DOHH2 (cell line): Measurements from ENCODE around the gene MRPL34.

Experiments
- H3F3A ChIP-seq: fragments of 200-600 bp; sonication (generic), shearing (Covaris generic); 2 replicates; pipeline ENCODE4 v1.6.0; 2016; ENCODE audit warnings: antibody characterized with exemption, mild to moderate bottlenecking; ENCODE audit not compliant: control insufficient read depth, insufficient read depth
- H3K27ac ChIP-seq: fragments of 200-600 bp; sonication (generic); 2 replicates; pipeline ENCODE4 v1.5.1; 2014; ENCODE audit warnings: low read depth, mild to moderate bottlenecking, low read length, moderate library complexity
- H3K27me3 ChIP-seq: fragments of 200-600 bp; sonication (generic); 2 replicates; pipeline ENCODE4 v1.6.1; 2014; ENCODE audit warnings: mild to moderate bottlenecking, low read length, mixed read lengths; ENCODE audit not compliant: control insufficient read depth
- H3K36me3 ChIP-seq: fragments of 200-600 bp; sonication (generic); 2 replicates; pipeline ENCODE4 v1.6.1; 2014; ENCODE audit warnings: mild to moderate bottlenecking, low read length, moderate library complexity, mixed read lengths; ENCODE audit not compliant: control insufficient read depth
- H3K4me1 ChIP-seq: fragments of 200-600 bp; sonication (generic); 2 replicates; pipeline ENCODE4 v1.6.1; 2014; ENCODE audit warnings: mild to moderate bottlenecking, low read length, mixed read lengths; ENCODE audit not compliant: control insufficient read depth
- H3K4me2 ChIP-seq: fragments of 200-600 bp; sonication (generic); 2 replicates; pipeline ENCODE4 v1.6.0; 2014; ENCODE audit warnings: mild to moderate bottlenecking, low read length, moderate library complexity
- H3K4me3 ChIP-seq: fragments of 200-600 bp; sonication (generic); 2 replicates; pipeline ENCODE4 v1.5.1; 2014; ENCODE audit warnings: mild to moderate bottlenecking, low read length, mixed read lengths
- H3K79me2 ChIP-seq: fragments of 200-600 bp; sonication (generic); 2 replicates; pipeline ENCODE4 v1.6.1; 2014; ENCODE audit warnings: mild to moderate bottlenecking, low read length, mixed read lengths; ENCODE audit not compliant: control insufficient read depth
- H3K9me2 ChIP-seq: fragments of 200-600 bp; sonication (generic); replicated peaks from 2 replicates; pipeline ENCODE4 v1.6.1; 2014; ENCODE audit warnings: mild to moderate bottlenecking, low read length, mixed read lengths; ENCODE audit not compliant: control insufficient read depth
- H3K9me3 ChIP-seq: fragments of 200-600 bp; sonication (generic); 2 replicates; pipeline ENCODE4 v1.6.1; 2014; ENCODE audit warnings: antibody characterized with exemption, low read length, mixed read lengths; ENCODE audit not compliant: control insufficient read depth, insufficient read depth
- H4K20me1 ChIP-seq: fragments of 200-600 bp; sonication (generic); 2 replicates; pipeline ENCODE4 v1.6.0; 2014; ENCODE audit warnings: low read depth, mild to moderate bottlenecking, antibody characterized with exemption, low read length, moderate library complexity; ENCODE audit not compliant: control insufficient read depth, insufficient read depth
- CTCF ChIP-seq: fragments of 200-600 bp; sonication (generic); IDR thresholded peaks from one replicate; pipeline ENCODE4 v1.5.1; 2014; ENCODE audit warnings: antibody characterized with exemption, mild to moderate bottlenecking, low read depth, low read length; ENCODE audit not compliant: poor library complexity, severe bottlenecking
- EZH2phosphoT487 ChIP-seq: fragments of 200-600 bp; sonication (generic); IDR thresholded peaks from 2 replicates; pipeline ENCODE4 v1.6.1; 2017; ENCODE audit warnings: borderline replicate concordance, mild to moderate bottlenecking, antibody characterized with exemption, low read length, moderate library complexity, mixed read lengths

Gene MRPL34

GRCh38 chr19:17259934-17260333, 45.7 kb upstream of the MRPL34 start:
- no peaks in the 10 kb centered on the region for H3K79me2 ChIP-seq
- H3K27me3 ChIP-seq, result no peaks in the 10 kb centered on the region
- peaks cover 29% of the 10 kb centered on the region for H3K4me1 ChIP-seq
- H3F3A ChIP-seq, result peaks cover 11% of the 10 kb centered on the region; the same call in 1 of the 2 replicates
- H3K36me3 ChIP-seq, result no peaks in the 10 kb centered on the region
- no peaks in the 10 kb centered on the region for H3K9me2 ChIP-seq
- TF ChIP-seq EZH2phosphoT487, result no peak
- TF ChIP-seq CTCF, result no peak
- no peak overlapping the region for H3K27ac ChIP-seq
- H3K4me2 ChIP-seq, result no peak overlapping the region
- H4K20me1 ChIP-seq, result no peaks in the 10 kb centered on the region
- no peak overlapping the region for H3K4me3 ChIP-seq
- H3K9me3 ChIP-seq, result no peaks in the 10 kb centered on the region

- no peaks in the 10 kb centered on the region for H3K9me2 ChIP-seq
- H3K9me3 ChIP-seq, result no peaks in the 10 kb centered on the region
- H3F3A ChIP-seq, result peaks cover 15% of the 10 kb centered on the region
- no peak for TF ChIP-seq EZH2phosphoT487
- TF ChIP-seq CTCF, result peak; percentile 95
- H3K4me2 ChIP-seq, result peak overlapping the region; percentile 60
- no peaks in the 10 kb centered on the region for H3K27me3 ChIP-seq
- H3K36me3 ChIP-seq, result no peaks in the 10 kb centered on the region
- peaks cover 39% of the 10 kb centered on the region for H3K4me1 ChIP-seq
- no peaks in the 10 kb centered on the region for H3K79me2 ChIP-seq
- peak overlapping the region; percentile 46 for H3K27ac ChIP-seq
- peak overlapping the region; percentile 45 for H3K4me3 ChIP-seq
- H4K20me1 ChIP-seq, result no peaks in the 10 kb centered on the region
Measured at GRCh38 chr19:17260842-17261325, 44.8 kb upstream of the MRPL34 start.

- Histone ChIP-seq H3K4me2 (no peak overlapping the region), H3F3A (peaks cover 23% of the 10 kb centered on the region), H3K36me3 (no peaks in the 10 kb centered on the region), H3K9me3 (no peaks in the 10 kb centered on the region), H3K9me2 (no peaks in the 10 kb centered on the region), H4K20me1 (no peaks in the 10 kb centered on the region), H3K4me3 (no peak overlapping the region), H3K27me3 (no peaks in the 10 kb centered on the region), H3K4me1 (peaks cover 44% of the 10 kb centered on the region), H3K79me2 (peaks cover 3% of the 10 kb centered on the region), H3K27ac (no peak overlapping the region)
- TF ChIP-seq EZH2phosphoT487, result no peak
- no peak for TF ChIP-seq CTCF
Measured at GRCh38 chr19:17262557-17262956, 43.1 kb upstream of the MRPL34 start.
